Measurements from ENCODE around the gene SPTBN4.
A peak's percentile ranks its signal among the peaks of the same experiment; 100 is the strongest.

Gene SPTBN4

DNA sequence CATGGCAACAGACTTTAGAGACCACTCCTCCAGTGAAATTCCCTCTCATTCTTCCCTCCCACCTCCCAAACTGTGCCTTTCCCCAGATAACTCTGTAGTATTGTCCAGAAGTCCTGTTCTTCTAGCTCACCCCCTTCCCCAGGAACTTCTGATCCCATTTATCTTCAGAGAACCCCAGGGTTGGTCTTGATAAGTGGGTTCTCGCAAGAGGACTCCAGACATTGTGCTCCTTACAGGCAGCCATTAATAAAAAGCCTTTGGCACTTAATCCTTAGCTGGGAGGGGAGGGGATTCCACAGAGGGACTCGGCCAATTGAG is 136.2 kb downstream of the SPTBN4 start:
- no peak for DNase-seq (ENCODE audit: low read depth in 2 of 2)

DNA sequence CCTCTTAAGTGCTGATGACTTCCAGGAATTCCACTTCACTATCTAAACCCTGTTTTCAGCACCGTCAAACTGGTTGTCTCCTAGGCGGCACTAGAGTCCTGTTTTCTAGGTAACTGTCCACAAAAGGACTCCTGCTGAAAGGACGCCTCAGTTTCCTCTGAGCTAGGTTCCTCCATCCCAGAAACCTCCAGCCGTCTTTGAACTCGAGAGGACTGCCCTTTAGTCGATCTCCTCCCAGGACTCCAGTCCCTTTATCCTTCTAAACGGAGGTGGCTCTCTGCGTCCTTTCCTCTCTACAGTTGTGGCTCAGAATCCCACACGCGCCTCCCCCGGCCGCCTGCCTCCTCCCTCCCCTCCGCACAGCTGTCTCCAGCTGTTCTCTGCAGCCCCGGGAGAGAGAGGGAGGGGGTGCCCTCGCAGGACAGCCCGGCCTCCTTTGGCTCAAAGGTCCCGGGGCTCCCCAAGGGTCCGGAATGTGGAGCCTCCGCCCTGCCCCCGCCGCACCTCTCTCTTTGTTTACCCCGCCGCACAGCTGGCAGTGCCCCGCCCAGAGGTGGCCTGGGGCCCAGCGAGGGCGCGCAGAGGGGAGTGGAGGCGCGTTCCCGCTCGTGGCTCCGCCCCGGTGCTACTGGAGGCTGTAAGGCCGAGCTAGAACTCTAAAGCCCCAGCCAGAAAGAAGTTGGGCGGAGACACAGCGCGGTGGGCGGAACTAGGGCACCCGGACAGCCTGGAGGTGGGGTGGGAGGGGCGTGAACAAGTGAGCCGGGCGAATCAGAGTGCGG is 136.8 kb downstream of the SPTBN4 start:
- peak; percentile 90 to 93 for DNase-seq (ENCODE audit: low read depth in 2 of 2)

DNA sequence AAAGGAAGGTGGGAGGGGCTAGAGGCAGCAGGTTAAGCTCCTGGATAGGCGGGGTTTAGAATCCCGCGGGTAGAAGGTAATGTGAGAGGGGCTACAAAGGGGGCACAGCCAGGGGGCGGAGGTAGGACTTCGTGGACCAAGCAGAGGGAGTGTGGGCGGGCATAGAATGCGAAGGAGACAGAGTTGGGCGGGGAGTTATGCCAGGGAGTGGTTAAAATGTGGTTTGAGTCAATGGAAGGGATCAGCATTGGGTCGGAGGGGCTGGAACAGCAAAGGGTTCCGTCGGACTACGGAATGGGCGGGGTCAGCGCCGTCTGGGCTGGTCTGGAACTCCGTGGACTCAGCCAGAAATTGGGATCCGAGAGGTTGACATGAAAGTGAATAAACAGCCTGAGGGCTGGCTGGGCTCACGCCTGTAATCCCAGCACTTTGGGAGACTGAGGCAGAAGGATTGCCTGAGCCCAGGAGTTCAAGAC is 137.4 kb downstream of the SPTBN4 start:
- DNase-seq (ENCODE audit: low read depth in 2 of 2) = no peak

DNA sequence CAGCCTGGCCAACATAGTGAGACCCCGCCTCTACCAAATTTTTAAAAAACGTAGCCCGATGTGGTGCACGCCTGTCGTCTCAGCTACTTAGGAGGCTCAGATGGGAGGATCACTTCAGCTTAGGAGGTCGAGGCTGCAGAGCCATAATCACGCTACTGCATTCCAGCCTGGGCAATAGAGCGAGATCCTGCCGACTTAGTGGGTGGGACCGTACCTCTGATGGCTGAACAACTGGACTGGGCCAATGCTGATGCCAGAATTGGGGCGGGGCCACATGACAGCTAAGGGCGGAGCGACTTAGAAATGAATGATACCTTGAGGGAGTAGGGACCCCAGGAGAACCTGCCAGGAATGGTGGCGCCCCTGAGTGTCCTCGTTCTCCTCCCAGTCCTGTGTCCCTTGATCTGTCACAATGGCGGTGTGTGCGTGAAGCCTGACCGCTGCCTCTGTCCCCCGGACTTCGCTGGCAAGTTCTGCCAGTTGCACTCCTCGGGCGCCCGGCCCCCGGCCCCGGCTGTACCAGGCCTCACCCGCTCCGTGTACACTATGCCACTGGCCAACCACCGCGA is 137.9 kb downstream of the SPTBN4 start:
- DNase-seq (ENCODE audit: low read depth in 2 of 2) = no peak

DNA sequence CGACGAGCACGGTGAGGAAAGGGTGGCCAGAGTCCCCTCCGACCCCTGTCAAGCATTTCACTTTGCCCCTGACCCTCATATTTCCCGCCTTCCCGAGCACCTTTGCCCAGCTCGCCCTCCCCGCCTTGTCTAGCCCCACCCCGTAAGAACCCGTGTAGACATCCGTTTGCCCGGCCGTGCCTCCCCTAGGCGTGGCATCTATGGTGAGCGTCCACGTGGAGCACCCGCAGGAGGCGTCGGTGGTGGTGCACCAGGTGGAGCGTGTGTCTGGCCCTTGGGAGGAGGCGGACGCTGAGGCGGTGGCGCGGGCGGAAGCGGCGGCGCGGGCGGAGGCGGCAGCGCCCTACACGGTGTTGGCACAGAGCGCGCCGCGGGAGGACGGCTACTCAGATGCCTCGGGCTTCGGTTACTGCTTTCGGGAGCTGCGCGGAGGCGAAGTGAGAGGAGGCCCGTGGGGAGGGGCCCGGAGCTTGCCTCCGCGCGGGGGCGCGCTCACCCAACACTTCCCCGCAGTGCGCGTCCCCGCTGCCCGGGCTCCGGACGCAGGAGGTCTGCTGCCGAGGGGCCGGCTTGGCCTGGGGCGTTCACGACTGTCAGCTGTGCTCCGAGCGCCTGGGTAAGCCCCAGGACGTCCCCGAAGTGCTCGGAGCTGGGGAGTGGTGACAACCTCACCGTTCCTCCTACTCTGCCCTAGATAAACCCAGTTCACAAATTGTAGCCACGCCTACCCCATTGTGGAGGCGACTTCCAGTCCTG is 138.6 kb downstream of the SPTBN4 start:
- peak in 1 of 2 donors; percentile 63 for DNase-seq (ENCODE audit: low read depth in 2 of 2)

DNA sequence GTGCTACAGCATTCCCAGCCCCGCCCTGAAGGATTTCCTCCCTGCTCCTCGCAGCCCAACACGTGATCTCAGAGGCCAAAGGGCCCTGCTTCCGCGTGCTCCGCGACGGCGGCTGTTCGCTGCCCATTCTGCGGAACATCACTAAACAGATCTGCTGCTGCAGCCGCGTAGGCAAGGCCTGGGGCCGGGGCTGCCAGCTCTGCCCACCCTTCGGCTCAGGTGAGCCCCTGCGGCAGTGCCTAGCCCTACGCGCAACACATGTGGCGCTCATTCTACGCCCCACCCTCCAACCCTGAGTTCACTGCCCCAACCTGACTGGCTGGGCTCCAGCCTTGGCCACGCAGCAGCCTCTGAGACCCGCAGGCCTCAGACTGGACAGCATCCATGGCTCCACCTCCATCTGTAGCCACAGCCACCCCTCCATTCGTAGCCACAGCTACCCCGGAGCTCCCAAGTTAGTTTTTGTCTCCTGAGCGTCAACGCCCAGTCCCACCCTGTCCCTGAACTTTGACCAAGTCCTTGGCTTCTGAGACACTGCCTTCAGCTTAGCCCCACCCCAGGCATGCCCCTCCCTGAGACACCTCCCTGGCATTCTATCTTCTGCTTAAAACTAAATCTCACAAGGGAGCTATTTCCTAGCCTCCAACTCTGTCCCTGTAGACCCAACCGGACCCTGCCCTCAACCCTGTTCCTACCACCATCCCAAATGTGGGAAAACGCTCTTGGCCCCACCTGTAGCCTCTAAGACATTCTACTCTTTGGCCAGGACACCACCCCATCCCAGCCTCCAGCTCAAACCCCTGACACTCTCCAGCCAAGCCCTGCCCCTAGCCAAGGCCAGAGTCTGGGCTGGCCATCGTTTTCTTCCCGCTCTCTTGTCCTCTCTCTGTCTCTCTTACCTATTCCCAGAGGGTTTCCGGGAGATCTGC is 140.8 kb downstream of the SPTBN4 start:
- no peak for DNase-seq (ENCODE audit: low read depth in 2 of 2)

DNA sequence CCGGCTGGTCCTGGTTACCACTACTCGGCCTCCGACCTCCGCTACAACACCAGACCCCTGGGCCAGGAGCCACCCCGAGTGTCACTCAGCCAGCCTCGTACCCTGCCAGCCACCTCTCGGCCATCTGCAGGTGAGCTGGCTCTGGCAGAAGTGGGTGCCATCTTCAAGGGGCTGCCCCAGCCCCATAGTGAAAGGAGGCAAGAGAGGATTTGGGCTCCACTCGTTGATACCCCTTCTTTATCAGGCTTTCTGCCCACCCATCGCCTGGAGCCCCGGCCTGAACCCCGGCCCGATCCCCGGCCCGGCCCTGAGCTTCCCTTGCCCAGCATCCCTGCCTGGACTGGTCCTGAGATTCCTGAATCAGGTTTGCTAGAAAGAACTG is 141.4 kb downstream of the SPTBN4 start:
- no peak for DNase-seq (ENCODE audit: low read depth in 2 of 2)

DNA sequence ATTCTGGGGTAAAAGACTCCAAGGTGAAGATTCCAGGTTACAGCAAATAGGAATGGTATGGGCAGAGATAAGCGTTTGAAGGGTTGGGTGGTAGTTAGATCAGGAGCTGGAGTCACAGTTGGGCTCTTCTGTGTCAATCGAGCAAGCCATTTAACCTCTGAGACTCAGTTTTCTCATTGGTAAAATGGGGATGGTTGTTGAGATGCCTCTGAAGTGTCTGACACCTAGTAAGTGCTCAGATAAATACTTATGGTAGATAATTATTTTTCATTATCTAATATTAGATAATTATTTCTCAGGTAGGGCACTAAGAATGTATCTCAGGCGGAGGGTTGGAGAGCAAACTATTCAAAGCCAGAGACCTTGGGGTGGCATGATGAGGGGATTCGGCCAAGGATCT is 142.2 kb downstream of the SPTBN4 start:
- no peak for DNase-seq (ENCODE audit: low read depth in 2 of 2)

DNA sequence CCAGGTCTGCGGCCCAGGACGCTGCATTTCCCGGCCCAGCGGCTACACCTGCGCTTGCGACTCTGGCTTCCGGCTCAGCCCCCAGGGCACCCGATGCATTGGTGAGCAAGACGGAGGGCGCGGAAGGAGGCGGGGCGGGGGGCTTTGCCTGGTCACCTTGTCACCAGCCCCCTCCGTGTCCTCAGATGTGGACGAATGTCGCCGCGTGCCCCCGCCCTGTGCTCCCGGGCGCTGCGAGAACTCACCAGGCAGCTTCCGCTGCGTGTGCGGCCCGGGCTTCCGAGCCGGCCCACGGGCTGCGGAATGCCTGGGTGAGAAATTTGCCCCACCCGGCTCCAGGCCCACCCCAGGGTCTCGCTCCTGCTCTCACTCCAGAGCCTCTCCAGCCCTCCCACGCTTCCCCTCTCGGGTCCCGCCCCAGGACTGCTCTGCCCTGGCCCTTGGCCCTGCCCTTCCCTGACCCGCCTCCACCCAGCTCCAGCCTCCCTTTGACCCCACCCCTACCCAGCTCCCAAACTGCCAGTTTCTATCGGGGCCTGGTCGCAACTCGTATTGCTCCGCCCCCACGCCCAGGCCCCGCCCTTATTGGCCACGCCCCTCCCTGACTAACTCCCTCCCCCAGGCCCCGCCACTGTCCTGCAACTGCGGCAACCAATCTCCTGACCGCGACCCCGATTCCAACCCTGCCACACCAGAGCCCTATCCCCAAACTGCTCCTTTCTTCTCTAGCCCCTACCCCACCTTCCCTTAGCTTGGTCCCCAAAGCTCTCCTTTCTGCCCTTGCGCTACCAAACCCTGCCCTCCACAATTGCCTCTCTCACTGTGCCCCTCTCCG is 143.0 kb downstream of the SPTBN4 start:
- peak; percentile 79 to 86 for DNase-seq (ENCODE audit: low read depth in 2 of 2)

DNA sequence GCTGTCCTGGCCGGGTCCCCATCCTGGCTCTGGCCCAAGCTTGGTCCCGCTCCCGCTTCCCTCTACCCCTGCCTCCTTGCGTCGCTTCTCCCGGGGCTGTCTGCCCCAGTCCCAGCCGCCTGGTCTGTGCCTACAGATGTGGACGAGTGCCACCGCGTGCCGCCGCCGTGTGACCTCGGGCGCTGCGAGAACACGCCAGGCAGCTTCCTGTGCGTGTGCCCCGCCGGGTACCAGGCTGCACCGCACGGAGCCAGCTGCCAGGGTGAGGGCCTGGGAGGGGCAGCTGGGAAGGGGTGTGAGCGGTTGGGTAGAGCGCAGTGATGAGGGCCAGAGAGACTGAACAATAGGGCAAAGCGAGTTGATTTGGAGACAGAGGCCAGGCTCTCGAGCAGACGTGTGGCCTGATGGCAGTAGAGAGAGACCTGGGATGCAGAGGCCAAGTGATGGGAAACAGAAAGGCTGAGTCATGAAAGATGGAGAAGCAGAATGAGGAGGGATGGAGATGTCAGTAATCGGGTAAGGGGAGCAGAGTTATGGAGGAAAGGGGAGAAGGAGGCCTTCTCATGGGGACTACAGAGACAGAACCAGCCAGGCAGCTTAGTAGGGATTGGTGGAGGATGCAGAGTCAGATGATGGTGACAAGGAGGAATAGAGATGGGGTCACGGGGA is 143.7 kb downstream of the SPTBN4 start:
- DNase-seq (ENCODE audit: low read depth in 2 of 2) = no peak

DNA sequence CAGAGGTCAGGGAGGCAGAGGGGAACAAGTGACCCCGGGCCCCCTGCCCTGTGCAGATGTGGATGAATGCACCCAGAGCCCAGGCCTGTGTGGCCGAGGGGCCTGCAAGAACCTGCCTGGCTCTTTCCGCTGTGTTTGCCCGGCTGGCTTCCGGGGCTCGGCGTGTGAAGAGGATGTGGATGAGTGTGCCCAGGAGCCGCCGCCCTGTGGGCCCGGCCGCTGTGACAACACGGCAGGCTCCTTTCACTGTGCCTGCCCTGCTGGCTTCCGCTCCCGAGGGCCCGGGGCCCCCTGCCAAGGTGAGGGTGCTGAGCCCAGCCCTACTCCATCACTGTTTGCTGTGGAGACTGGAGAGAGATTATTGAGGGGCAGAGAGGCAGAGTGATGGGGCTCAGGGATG is 144.3 kb downstream of the SPTBN4 start:
- DNase-seq (ENCODE audit: low read depth in 2 of 2) = no peak

DNA sequence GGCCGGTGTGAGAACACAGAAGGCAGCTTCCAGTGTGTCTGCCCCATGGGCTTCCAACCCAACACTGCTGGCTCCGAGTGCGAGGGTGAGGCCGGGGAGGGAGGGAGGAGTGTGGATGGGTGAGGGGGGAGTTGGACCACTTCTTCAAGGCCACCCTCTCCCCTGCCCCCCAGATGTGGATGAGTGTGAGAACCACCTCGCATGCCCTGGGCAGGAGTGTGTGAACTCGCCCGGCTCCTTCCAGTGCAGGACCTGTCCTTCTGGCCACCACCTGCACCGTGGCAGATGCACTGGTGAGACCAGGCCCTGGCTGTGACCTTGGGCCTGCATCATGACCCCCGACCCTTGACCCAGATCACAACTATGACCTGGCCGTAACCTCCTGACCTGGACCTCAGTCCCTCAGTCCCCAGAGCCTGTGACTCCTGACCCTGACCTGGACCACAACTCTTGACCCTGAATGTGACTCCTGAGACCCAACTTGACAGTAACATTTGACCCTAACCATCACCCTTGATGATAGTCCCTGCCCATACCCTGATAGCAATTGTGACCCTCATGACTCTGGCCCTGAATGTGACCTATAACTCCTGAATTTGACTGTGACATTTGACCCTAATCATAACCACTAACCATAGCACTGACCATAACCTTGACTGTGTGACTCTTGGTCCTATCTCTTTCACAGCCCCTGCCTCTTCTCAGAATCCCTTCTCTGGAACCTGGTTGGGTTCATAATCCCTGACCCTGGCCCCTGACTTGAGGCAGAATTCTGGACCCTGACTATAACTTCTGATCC is 145.3 kb downstream of the SPTBN4 start:
- no peak for DNase-seq (ENCODE audit: low read depth in 2 of 2)

DNA sequence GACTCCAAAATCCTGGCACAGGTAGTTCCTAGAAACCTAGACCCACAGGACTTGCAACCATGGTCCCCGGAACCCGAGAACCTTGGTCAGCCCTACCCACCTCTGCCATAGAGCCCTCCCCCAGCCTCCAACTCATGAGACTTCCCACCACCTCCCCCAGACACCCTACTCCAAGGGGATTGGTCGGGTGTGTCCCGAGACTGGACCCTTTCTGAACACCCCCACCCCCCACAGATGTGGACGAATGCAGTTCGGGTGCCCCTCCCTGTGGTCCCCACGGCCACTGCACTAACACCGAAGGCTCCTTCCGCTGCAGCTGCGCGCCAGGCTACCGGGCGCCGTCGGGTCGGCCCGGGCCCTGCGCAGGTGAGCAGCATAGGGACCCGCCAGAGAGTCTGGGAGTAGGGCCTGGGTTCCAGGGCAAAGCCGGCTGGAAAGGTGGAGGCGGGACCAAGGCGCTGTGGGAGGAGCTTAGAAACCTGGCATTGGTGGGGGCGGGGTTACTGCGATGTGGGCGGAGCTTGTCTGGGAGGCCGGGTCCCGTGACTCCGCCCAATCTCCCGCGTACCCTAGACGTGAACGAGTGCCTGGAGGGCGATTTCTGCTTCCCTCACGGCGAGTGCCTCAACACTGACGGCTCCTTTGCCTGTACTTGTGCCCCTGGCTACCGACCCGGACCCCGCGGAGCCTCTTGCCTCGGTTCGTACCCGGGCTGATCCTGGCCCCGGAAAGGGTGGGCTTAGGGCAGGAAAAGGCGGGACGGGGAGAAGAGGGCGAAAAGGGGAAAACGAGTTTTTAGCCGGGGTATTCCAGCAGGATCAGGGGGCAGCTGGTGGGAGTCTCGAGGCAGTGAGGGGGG is 146.3 kb downstream of the SPTBN4 start:
- DNase-seq (ENCODE audit: low read depth in 2 of 2) = peak; percentile 45 to 74

DNA sequence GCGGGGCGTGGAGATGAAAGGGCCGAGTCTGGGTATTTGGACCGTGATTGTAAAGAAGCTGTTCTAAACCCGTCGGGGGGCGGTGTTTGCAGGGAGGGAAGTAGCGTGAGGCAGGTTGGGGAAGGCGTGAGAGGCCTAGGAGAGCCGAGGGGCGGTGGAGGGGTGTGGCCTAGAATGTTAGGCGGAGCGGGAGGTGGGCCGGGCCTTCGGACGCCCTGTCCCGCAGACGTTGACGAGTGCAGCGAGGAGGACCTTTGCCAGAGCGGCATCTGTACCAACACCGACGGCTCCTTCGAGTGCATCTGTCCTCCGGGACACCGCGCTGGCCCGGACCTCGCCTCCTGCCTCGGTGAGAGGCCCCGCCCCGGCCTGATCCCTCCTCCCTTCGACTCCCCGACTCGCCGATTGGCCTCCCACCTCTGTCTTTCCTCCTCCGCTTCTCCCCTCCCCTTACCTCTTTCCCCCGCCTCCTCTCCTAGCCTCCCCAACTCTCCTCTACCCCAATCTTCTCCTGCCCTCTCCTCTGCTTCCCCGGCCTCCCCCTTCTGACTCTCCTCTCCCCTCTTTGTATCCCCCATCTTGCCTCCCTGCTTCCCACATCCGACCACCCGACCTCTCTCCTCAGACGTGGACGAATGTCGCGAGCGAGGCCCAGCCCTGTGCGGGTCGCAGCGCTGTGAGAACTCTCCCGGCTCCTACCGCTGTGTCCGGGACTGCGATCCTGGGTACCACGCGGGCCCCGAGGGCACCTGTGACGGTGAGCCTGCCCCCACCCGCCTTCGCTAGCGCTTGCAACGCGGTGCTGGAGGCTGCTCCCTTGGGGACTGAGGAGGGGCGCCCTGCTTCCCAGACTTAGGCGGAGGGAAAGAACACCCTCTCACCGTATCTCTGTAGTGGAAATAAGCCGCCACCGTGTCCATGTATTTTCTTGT is 147.2 kb downstream of the SPTBN4 start:
- peak; percentile 63 to 78 for DNase-seq (ENCODE audit: low read depth in 2 of 2)

DNA sequence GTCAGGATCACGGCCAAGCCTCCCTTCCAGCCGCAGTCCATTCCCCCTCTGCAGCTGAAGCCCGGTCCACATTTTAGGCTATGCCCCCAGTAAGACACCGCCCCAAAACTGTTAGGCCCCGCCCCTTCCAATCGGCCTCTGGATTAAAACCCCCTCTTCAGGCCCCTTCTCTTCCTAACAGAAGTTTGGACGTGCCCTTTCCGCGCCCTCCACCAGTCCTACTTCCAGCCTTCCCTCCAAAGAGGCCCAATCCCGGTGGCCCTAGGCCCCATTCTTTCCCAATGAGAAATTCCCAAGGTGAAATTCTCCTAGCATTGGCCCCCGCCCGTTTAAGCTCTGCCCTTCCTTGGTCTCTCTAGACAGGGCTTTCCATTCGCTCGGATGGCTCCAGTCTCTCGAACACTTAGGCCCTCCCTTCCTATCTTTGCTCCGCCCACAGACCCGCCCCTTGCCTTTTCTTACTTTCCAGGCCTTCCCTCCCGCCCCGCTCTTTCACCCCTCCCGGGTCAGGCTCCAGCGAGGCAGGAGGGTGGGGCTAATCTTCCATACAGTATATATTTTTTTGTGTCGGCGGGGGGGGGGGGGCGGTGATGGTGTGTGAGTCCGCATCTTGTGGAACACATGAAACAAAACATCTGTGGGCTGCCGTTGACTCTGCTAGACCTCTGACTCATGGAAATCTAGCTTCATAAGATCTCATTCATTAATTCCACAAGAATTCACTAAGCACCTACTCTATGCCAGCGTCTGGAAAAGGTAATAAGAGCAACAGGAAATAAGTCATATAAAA is 148.0 kb downstream of the SPTBN4 start:
- peak; percentile 84 to 98 for DNase-seq (ENCODE audit: low read depth in 2 of 2)

DNA sequence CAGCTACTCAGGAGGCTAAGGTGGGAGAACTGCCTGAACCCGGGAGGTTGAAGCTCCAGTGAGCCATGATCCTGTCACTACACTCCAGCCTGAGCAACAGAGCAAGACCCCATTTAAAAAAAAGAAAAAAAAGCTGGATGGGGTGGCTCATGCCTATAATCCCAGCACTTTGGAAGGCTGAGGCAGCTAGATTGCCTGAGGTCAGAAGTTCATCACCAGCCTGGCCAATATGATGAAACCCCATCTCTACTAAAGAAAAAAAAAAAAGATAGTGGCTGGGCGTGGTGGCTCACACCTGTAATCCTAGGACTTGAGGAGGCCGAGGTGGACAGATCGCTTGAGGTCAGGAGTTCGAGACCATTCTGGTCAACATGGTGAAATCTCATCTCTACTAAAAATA is 149.4 kb downstream of the SPTBN4 start:
- no peak for DNase-seq (ENCODE audit: low read depth in 2 of 2)

DNA sequence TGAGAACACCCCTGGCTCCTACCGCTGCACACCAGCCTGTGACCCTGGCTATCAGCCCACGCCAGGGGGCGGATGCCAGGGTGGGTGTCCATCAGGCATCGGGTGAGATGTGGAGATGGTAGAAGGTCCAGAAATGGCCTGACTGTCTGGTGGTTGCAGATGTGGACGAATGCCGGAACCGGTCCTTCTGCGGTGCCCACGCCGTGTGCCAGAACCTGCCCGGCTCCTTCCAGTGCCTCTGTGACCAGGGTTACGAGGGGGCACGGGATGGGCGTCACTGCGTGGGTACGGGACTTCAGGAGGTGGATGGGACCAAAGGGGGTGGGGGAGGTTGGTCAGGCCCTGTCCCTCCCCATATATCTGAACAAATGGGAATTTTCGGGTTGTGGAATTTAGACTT is 150.1 kb downstream of the SPTBN4 start:
- DNase-seq (ENCODE audit: low read depth in 2 of 2) = no peak
